A549 (cell line): ENCODE data around the gene MED6.

Experiments
- E2F6 ChIP-seq: IDR thresholded peaks from 2 replicates; pipeline ENCODE4 v1.6.1; 2012; ENCODE audit warnings: low read depth, borderline replicate concordance
- EHMT2 ChIP-seq: fragments of 200-600 bp; sonication (generic); IDR thresholded peaks from 2 replicates; pipeline ENCODE4 v1.6.1; 2016; ENCODE audit warnings: antibody characterized with exemption, low read depth, mild to moderate bottlenecking, moderate library complexity
- FOXS1 ChIP-seq: fragments of 250-450 bp; sonication (Bioruptor Pico); IDR thresholded peaks from 2 replicates; pipeline ENCODE4 v1.5.0; 2020; ENCODE audit warnings: mild to moderate bottlenecking, moderate library complexity
- GATA3 ChIP-seq: IDR thresholded peaks from 2 replicates; pipeline ENCODE4 v1.6.1; 2012; ENCODE audit warnings: borderline replicate concordance
- HDAC2 ChIP-seq: fragments of 200-600 bp; sonication (generic); IDR thresholded peaks from 2 replicates; pipeline ENCODE4 v1.6.1; 2016
- HEYL ChIP-seq: fragments of 250-450 bp; sonication (Bioruptor Pico); IDR thresholded peaks from 2 replicates; pipeline ENCODE4 v1.8.0; 2021; ENCODE audit warnings: mild to moderate bottlenecking, moderate library complexity
- MAFK ChIP-seq: fragments of 450-650 bp; IDR thresholded peaks from 2 replicates; pipeline ENCODE4 v1.6.1; 2014; ENCODE audit not compliant: partially characterized antibody
- NFE2L2 ChIP-seq: fragments of 150-350 bp; conservative IDR thresholded peaks from 2 replicates; pipeline ENCODE4 v1.6.1; 2014; ENCODE audit warnings: low read length
- POLR2A ChIP-seq: IDR thresholded peaks from 2 replicates; pipeline ENCODE4 v1.6.1; 2012; ENCODE audit warnings: mild to moderate bottlenecking, low read length
- RNF2 ChIP-seq: fragments of 200-600 bp; sonication (generic); IDR thresholded peaks from 2 replicates; pipeline ENCODE4 v1.6.1; 2016; ENCODE audit warnings: low read depth, mild to moderate bottlenecking, antibody characterized with exemption, moderate library complexity, borderline replicate concordance
- TP53 ChIP-seq: fragments of 250-450 bp; sonication (Bioruptor Pico); IDR thresholded peaks from 2 replicates; pipeline ENCODE4 v1.5.0; 2021; ENCODE audit warnings: mild to moderate bottlenecking, moderate library complexity
- TF ChIP-seq, protein P1 (sequence below): fragments of >200 bp; sonication (Bioruptor Twin); formaldehyde crosslinking; IDR thresholded peaks from 3 replicates; pipeline ENCODE4 v1.5.1; 2016
- TF ChIP-seq, protein P2 (sequence below): fragments of 200-600 bp; sonication (generic); IDR thresholded peaks from 2 replicates; pipeline ENCODE4 v1.6.1; 2016; ENCODE audit warnings: antibody characterized with exemption, mild to moderate bottlenecking, moderate library complexity
- TF ChIP-seq, protein P3 (sequence below): fragments of 450-650 bp; IDR thresholded peaks from 2 replicates; pipeline ENCODE4 v1.6.1; 2014; ENCODE audit warnings: antibody characterized with exemption

GRCh38 chr14:70646705-70647104 is 46.2 kb upstream of the MED6 start:
- TF ChIP-seq FOXS1 (CRISPR knock-in tag) (no peak), TP53 (CRISPR knock-in tag) (no peak), GATA3 (no peak), POLR2A (no peak), NFE2L2 (no peak), HEYL (no peak), EHMT2 (no peak), E2F6 (no peak), RNF2 (no peak), MAFK (no peak), HDAC2 (no peak)
- TF ChIP-seq, protein P1, sequence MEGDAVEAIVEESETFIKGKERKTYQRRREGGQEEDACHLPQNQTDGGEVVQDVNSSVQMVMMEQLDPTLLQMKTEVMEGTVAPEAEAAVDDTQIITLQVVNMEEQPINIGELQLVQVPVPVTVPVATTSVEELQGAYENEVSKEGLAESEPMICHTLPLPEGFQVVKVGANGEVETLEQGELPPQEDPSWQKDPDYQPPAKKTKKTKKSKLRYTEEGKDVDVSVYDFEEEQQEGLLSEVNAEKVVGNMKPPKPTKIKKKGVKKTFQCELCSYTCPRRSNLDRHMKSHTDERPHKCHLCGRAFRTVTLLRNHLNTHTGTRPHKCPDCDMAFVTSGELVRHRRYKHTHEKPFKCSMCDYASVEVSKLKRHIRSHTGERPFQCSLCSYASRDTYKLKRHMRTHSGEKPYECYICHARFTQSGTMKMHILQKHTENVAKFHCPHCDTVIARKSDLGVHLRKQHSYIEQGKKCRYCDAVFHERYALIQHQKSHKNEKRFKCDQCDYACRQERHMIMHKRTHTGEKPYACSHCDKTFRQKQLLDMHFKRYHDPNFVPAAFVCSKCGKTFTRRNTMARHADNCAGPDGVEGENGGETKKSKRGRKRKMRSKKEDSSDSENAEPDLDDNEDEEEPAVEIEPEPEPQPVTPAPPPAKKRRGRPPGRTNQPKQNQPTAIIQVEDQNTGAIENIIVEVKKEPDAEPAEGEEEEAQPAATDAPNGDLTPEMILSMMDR: no peak
- TF ChIP-seq, protein P2, sequence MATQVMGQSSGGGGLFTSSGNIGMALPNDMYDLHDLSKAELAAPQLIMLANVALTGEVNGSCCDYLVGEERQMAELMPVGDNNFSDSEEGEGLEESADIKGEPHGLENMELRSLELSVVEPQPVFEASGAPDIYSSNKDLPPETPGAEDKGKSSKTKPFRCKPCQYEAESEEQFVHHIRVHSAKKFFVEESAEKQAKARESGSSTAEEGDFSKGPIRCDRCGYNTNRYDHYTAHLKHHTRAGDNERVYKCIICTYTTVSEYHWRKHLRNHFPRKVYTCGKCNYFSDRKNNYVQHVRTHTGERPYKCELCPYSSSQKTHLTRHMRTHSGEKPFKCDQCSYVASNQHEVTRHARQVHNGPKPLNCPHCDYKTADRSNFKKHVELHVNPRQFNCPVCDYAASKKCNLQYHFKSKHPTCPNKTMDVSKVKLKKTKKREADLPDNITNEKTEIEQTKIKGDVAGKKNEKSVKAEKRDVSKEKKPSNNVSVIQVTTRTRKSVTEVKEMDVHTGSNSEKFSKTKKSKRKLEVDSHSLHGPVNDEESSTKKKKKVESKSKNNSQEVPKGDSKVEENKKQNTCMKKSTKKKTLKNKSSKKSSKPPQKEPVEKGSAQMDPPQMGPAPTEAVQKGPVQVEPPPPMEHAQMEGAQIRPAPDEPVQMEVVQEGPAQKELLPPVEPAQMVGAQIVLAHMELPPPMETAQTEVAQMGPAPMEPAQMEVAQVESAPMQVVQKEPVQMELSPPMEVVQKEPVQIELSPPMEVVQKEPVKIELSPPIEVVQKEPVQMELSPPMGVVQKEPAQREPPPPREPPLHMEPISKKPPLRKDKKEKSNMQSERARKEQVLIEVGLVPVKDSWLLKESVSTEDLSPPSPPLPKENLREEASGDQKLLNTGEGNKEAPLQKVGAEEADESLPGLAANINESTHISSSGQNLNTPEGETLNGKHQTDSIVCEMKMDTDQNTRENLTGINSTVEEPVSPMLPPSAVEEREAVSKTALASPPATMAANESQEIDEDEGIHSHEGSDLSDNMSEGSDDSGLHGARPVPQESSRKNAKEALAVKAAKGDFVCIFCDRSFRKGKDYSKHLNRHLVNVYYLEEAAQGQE: no peak
- TF ChIP-seq, protein P3, sequence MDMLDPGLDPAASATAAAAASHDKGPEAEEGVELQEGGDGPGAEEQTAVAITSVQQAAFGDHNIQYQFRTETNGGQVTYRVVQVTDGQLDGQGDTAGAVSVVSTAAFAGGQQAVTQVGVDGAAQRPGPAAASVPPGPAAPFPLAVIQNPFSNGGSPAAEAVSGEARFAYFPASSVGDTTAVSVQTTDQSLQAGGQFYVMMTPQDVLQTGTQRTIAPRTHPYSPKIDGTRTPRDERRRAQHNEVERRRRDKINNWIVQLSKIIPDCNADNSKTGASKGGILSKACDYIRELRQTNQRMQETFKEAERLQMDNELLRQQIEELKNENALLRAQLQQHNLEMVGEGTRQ: no peak
